ENCODE data around the gene IQGAP3. TPM values are rescaled to one million over a fixed set of nuclear protein-coding genes. Genes with fewer than 3 reads are reported as not detected.
A peak's percentile ranks its signal among the peaks of the same experiment; 100 is the strongest.

The IQGAP3 gene
- polyA plus RNA-seq, 1 of the 3 experiments (the other 2 are of a cell fraction): 15.6 TPM

GRCh38 chr1:156488566-156489165, 83.7 kb downstream of the IQGAP3 start:
- POLR2A ChIA-PET: interaction anchor here (0.5 to 1.0 kb wide), 3 partner anchors 12 to 1346 kb away, joined by 3 read pairs; partner anchors contain the start of gene MEF2D
- TF ChIP-seq MAX (IDR thresholded peaks at IDR 0.05; ENCODE audit: low read depth): no peak
- no peak for TF ChIP-seq POLR2AphosphoS5 (IDR thresholded peaks at IDR 0.05; ENCODE audit: low read depth, low read length)
- TF ChIP-seq USF2 (IDR thresholded peaks at IDR 0.05; ENCODE audit: borderline replicate concordance, low read depth, low read length): no peak
- TF ChIP-seq MXI1 (IDR thresholded peaks at IDR 0.05; ENCODE audit: low read depth, low read length): no peak
- no peak for TF ChIP-seq TCF12 (IDR thresholded peaks at IDR 0.05)
- TF ChIP-seq RAD21 (IDR thresholded peaks at IDR 0.05; ENCODE audit: low read length): no peak
- TF ChIP-seq SMC3 (IDR thresholded peaks at IDR 0.05; ENCODE audit: low read depth, low read length): no peak
- TF ChIP-seq YY1 (IDR thresholded peaks at IDR 0.05; ENCODE audit: low read depth): no peak
- TF ChIP-seq FOXM1 (IDR thresholded peaks at IDR 0.05; ENCODE audit: low read depth): no peak
- no peak for TF ChIP-seq EP300 (IDR thresholded peaks at IDR 0.05; ENCODE audit: borderline replicate concordance in 1 of 2, low read depth in 1 of 2, low read length in 1 of 2)
- TF ChIP-seq FOSL2 (IDR thresholded peaks at IDR 0.05; ENCODE audit: borderline replicate concordance, low read depth): no peak
- TF ChIP-seq MEF2A (IDR thresholded peaks at IDR 0.05; ENCODE audit: borderline replicate concordance, low read depth): no peak
- no peak for TF ChIP-seq CTCF (IDR thresholded peaks at IDR 0.05)
- no peak for TF ChIP-seq NFIC (IDR thresholded peaks at IDR 0.05; ENCODE audit: borderline replicate concordance)
- TF ChIP-seq TEAD4 (IDR thresholded peaks at IDR 0.05; ENCODE audit: borderline replicate concordance, insufficient read depth): no peak
- no peak for TF ChIP-seq SIN3A (IDR thresholded peaks at IDR 0.05; ENCODE audit: borderline replicate concordance, low read depth, low read length)
- TF ChIP-seq RCOR1 (IDR thresholded peaks at IDR 0.05; ENCODE audit: low read length): no peak
- TF ChIP-seq CHD2 (IDR thresholded peaks at IDR 0.05; ENCODE audit: low read length, partially characterized antibody): no peak
- no peak for TF ChIP-seq USF1 (IDR thresholded peaks at IDR 0.05; ENCODE audit: borderline replicate concordance, low read depth)
- no peak for TF ChIP-seq FOXJ3 (CRISPR knock-in tag; IDR thresholded peaks at IDR 0.05)

More at GRCh38 chr1:156488566-156489165, 83.7 kb downstream of the IQGAP3 start:
- H3K9me3 ChIP-seq: no peaks in the 10 kb centered on the region
- no peak for DNase-seq
- peaks cover 0 to 2% of the 10 kb centered on the region in 2 experiments for H3K36me3 ChIP-seq (replicated peaks in 1 of 2; ENCODE audit: control insufficient read depth in 1 of 2, insufficient read depth in 2 of 2, low read length in 1 of 2)
- no peak overlapping the region for H2AFZ ChIP-seq (ENCODE audit: low read depth)
- 0 out of 2 replicates have a peak overlapping the region, but pooled peaks have one; percentile 69 for H3K4me2 ChIP-seq
- CTCF ChIA-PET: interaction anchor here (0.7 to 6.2 kb wide), 7 partner anchors 7 to 103 kb away, joined by 3 to 50 read pairs (median 9); partner anchors contain the start of gene MEF2D
- no peak overlapping the region for H3K9ac ChIP-seq
- H3K27ac ChIP-seq (ENCODE audit: low read depth in 2 of 2, low read length in 1 of 2): no peak overlapping the region
- no peaks in the 10 kb centered on the region for H3K9me2 ChIP-seq
- 100% methylated on average over 4 of the region's 5 CpGs for WGBS (ENCODE audit: low lambda C conversion rate)
- peaks cover 30 to 63% of the 10 kb centered on the region in 2 experiments; a peak in 3 of 4 replicates for H3K4me1 ChIP-seq (ENCODE audit: control insufficient read depth in 1 of 2, insufficient read depth in 2 of 2, low read depth in 1 of 2, low read length in 1 of 2)
- H4K20me1 ChIP-seq (ENCODE audit: insufficient read depth): peaks cover 100% of the 10 kb centered on the region
- H3K27me3 ChIP-seq (ENCODE audit: insufficient read depth): no peaks in the 10 kb centered on the region
- peaks cover 100% of the 10 kb centered on the region for H3K79me2 ChIP-seq (ENCODE audit: insufficient read depth)
- no peak overlapping the region for H3K4me3 ChIP-seq (ENCODE audit: low read depth in 2 of 2, low read length in 1 of 2)
- no peaks in the 10 kb centered on the region for H3F3A ChIP-seq (replicated peaks; ENCODE audit: insufficient read depth)
